Epidermal melanocyte (primary cell): ENCODE measurements around the gene RFX3.

Experiments used
- DNase-seq: peaks from one replicate; pipeline ENCODE4 v3.0.0; 2011; ENCODE audit warnings: low spot score; ENCODE audit not compliant: insufficient read length

RFX3 gene

DNA sequence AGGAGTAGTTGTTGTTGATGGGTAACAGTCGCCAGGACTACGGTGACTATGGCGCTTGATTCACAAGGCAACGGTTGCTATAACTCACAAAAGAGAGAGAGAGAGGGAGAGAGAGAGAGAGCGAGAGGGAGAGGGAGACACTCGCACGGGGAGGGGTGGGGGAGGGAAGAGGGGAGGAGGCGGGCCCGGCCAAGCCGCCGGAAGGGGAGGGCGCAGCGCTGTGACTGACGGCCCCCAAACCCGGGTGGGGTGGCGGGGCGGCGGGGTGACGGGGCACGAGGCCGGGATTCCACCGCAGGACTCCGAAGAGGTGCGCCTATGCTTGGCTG, at the start of gene RFX3:
Gene RFX3 (minus strand): TSS at position 166 of the 329 bp plus-strand sequence. CDS start 130,413 bp downstream, outside the sequence.
- DNase-seq = peak; percentile 41

DNA sequence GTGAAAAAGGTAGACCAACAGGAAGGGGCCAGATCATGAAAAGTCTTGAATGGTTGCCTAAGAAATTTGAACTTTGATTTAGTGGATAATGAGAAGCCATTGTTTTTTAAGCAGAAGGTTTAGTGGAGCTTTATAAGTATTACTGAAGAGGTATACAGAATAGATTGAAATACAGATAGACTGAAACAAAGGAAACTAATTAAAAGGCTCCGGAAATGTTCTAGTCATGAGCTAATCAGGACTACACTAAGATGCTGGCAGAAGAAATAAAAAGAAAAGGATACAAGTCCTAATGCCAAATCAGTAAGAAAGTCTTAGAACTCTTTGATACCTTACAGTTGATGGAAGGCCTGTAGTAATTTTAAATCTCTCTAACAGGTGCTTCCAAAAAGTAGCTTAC, 45.7 kb upstream of the RFX3 start:
- no peak for DNase-seq

GRCh38 chr9:3569529-3569928, 43.7 kb upstream of the RFX3 start:
- no peak for DNase-seq

- DNase-seq = no peak
Observed at GRCh38 chr9:3567988-3568387, 42.2 kb upstream of the RFX3 start.

- DNase-seq = peak; percentile 25
Observed at GRCh38 chr9:3553076-3553765, 27.4 kb upstream of the RFX3 start.

DNA sequence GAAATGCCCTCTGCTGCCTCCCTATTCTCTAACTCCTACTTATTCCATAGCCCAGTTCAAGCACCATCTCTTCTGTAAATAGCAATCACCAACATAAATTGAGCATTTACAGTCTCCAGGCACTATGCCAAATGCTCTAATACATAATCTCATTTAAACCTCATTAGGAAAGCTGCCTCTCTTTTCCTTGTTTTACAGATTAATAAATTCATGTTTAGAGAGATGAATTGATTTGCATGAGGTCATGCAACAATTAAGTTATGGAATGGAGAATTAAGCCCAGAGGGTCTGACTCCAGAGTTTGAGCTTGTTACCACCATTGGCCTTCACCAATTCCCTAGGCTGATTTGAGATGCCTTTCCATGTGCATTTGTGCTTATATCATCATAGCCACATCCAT, 23.4 kb upstream of the RFX3 start:
- no peak for DNase-seq

- no peak for DNase-seq
Observed at GRCh38 chr9:3548648-3549047, 22.8 kb upstream of the RFX3 start.

DNA sequence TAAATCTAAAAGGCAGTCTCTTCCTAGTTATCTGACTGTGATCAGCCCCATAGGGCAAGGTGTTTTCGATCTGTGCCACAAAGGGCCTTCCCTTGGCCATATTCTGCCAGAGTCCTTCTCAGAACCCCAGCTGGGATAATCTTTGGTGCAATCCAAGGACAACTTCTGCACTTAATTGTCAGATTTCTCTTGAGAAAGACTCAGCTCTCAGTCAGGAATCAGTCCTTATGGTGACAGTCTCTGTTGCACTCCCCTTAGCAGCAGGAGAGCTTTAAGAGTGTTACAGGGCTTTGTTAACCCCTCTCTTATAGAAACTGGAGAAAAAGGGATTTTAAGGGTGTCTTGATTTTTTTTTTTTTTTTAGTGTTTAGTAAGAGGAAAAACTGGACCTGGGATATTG, 15.4 kb upstream of the RFX3 start:
- DNase-seq = no peak

DNA sequence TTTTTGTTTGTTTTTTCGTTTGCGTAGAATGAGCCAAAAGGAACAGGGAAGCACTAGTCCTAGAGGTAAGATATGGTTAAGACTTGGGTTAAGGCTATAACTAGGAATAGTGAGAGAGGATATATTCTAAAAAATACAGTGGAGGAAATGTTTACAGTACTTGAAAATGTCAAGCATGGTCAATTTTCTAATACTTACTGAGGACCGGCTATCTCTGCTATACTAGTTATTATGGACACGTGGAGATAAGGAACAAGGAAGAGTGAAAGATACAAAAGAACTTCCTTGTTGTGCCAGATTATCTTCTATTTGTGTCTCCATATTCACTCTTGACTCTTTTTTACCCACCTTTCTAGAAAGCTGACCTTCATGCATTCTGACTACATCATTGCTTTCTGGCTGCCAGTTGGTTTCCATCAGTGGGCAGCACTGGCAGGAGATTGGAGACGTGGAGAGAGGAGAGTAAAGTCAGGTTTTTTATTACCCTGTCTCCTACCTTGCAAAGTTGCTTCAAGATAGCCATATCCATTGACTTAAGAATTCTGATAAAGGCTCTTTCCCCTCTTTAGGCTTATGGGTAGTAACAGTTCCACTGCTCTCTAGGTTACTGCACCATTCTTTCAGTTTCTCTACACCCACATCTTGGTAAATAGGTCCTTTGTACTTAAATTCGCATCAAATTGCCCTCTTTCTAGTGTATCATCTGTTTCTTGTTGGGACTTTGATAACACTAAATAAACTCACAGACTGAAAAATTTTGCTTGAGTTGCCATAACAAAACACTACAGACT, 9.0 kb upstream of the RFX3 start:
- DNase-seq = no peak

DNA sequence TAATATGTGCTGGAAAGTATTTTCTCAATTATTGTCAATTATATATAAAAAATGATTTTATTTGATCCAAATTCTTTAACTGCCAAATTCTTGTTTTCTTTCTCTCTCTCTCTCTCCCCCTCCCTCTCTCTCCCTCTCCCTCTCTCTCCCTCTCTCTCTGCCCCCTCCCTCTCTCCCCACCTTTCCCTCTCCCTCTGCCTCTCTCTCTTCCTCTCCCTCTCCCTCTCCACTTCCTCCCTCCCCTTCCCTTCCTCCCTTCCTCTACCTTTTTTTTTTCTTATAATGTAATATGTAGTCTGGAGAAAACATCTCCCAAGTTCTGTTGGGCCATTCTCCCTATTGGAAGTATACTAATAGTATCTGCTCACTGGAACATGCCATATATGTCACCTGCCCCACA, 6.4 kb upstream of the RFX3 start:
- no peak for DNase-seq

GRCh38 chr9:3528451-3528850, 2.6 kb upstream of the RFX3 start:
- DNase-seq = no peak

DNA sequence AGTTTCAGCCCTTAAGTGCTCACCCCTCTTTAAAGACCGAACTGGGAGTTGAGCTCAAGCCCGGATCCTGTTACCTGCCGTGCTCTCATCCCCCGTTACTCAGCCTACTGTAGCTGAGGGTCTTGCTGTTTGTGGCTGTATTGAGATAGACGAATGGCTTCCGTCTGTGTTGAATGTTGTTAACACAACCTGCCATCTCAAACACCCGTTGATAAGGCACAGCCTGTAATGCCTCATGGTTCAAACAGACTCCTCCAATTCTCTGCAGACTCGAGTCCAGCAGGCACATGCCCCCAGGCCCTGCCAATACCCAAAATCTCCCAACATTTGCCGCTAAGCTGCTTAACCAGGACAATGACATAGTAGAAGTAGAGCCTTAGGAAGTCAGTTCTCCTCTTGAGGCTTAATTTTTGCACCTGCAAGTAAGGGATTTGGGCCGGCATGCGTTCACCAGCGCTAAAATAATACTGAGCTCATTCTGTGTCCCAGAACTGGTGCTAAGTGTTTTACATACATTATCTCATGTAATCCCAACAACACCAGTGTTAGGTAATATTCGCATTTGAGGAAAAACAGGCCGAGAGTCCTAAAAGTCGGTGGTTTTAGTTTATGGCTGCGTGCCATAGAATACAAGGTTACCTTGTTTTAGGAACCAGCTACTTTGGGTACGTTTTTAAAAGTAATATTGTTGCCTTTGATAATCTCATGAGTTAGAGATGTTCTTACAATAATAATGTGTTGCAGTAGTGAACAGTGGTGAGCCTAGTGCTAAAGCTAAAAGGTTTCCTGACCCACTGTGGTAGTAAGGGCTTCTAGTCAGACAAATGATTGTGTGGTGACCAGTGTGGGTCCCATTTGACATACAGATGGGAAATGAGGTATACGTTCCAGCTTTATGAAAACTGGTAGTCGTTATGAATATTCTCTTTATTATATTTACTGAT, 1.5 kb upstream of the RFX3 start:
- DNase-seq = no peak

GRCh38 chr9:3526165-3526996, 580 bp upstream of the RFX3 start:
- DNase-seq = peak; percentile 57

DNA sequence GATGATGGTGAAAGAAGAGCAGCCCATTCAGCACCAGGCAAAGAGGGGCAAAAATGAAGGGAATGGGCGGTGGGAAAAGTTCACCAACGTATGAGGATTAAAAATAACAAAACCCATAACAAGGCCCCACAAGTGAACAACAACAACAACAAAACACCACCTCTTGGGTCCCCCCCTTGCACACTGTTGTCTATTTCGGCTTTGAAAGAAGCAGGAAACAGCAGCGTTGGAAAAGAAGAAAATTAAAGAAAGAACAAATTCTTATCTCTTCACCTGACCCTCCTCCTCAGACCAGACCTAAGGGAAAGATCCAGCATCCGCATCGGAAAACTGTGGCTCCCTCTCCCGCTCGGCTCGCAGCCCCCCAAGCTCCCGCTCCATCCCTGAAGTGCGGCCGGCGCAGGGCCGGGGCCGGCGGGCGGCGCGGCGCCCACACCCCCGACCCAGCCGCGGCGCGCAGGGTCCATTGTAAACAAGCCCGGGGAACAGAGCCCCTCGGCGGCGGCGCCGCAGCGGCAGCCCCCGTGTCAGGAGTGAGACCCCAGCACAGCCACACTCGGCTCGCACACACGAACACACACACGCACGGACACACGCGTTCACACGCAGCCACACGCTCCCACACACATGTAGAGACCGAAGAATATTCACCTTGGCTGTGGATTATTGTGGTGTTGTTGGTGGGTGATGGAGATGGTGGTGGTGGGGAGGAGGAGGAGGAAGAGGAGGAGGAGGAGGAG, 535 bp downstream of the RFX3 start:
- DNase-seq = no peak

GRCh38 chr9:3521966-3522365, 3.8 kb downstream of the RFX3 start:
- no peak for DNase-seq

DNA sequence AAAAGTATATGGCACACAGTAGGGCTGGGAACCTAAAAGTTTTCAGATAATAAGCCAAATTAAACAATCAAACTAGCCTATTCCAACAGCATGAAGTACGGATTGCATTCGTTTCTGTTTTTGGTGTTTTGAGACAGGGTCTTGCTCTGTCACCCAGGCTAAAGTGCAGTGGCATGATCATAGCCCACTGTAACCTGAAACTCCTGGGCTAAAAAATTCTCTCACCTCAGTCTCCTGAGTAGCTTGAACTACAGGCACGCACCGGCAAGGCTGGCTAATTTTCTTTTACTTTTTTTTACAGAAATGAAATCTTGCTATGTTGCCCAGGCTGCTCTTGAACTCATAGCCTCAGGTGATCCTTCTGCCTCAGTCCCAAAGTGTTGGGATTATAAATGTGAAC, 5.2 kb downstream of the RFX3 start:
- DNase-seq = no peak

- no peak for DNase-seq
Observed at GRCh38 chr9:3517377-3518048, 8.3 kb downstream of the RFX3 start.

DNA sequence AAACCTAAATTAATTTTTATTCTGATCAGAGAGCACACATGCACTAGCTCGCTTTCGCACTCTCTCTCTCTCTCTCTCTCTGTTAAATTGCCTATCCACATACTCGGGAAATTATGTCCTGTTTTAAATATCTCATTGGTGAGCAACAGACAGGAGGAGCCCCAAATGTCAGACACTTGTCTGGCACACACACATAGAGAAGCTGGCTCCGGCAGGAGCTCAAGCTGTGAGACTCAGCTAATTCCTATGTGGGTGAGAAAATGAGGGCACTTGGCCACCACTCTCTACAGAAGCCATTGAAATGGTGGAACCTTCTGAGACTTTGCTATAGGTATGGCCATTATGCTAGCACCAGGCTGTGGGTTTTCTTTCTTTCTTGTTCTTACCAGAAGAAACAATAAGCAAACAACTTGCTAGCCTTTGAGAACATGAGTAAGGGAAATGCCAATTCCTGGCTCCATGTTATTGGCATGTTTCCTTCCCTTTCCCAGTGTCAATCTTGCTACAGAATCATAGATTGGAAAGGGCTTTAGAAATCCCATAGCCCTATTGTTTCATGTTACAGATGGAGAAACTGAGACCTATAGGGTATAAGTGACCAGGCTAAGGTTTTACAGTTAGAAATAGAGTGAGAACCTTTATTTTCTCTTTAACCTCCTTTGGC, 9.0 kb downstream of the RFX3 start:
- no peak for DNase-seq

DNA sequence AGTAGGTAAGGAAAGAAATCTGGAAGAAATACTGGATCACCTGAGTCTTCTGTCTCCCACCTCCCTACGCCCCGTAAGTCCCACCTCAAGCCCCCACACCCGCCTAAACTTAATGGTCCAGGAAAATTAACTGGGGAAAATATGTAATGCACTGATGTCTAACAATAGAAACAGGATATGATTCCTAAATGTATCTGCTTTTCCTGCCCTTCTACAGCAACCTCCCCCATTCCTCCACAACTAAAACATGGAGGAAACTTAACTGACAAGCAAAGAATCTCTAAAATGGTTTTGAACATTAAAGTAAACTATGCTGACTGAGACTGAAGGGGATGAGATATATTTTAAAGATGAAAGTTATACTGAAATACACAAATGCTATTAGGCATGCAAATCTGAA, 10.4 kb downstream of the RFX3 start:
- DNase-seq = no peak
